Measurements from ENCODE around the gene ZNF500. TPM values are rescaled to one million over a fixed set of nuclear protein-coding genes. Genes with fewer than 3 reads are reported as not detected.

ZNF500 gene
- total and polyA plus RNA-seq, 2 donors (not counting 1 experiment from before 2014, with no cell fraction given), result 3.1 to 7.1 TPM

- H3K36me3 ChIP-seq (ENCODE audit: control insufficient read depth, insufficient read depth, low read length), result peaks cover 40% of the 10 kb centered on the region
- H3K4me1 ChIP-seq (ENCODE audit: control insufficient read depth, extremely low read depth, insufficient read depth, low read length), result peaks cover 7% of the 10 kb centered on the region
- no peak overlapping the region for H3K4me2 ChIP-seq (ENCODE audit: extremely low read depth, insufficient read depth, low read length)
- H3K79me2 ChIP-seq (ENCODE audit: control insufficient read depth, insufficient read depth, low read length), result peaks cover 4% of the 10 kb centered on the region
- no peaks in the 10 kb centered on the region for H3K27me3 ChIP-seq (ENCODE audit: control insufficient read depth, insufficient read depth, low read length)
- TF ChIP-seq, protein P1, sequence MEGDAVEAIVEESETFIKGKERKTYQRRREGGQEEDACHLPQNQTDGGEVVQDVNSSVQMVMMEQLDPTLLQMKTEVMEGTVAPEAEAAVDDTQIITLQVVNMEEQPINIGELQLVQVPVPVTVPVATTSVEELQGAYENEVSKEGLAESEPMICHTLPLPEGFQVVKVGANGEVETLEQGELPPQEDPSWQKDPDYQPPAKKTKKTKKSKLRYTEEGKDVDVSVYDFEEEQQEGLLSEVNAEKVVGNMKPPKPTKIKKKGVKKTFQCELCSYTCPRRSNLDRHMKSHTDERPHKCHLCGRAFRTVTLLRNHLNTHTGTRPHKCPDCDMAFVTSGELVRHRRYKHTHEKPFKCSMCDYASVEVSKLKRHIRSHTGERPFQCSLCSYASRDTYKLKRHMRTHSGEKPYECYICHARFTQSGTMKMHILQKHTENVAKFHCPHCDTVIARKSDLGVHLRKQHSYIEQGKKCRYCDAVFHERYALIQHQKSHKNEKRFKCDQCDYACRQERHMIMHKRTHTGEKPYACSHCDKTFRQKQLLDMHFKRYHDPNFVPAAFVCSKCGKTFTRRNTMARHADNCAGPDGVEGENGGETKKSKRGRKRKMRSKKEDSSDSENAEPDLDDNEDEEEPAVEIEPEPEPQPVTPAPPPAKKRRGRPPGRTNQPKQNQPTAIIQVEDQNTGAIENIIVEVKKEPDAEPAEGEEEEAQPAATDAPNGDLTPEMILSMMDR (conservative IDR thresholded peaks at IDR 0.05 in 1 of 2, IDR thresholded peaks at IDR 0.05 in 1 of 2; ENCODE audit: low read depth in 1 of 2, low read length in 2 of 2), result no peak
- TF ChIP-seq EZH2 (IDR thresholded peaks at IDR 0.05; ENCODE audit: low read length, missing control alignments), result no peak
- H3K27ac ChIP-seq (ENCODE audit: insufficient read depth, low read length), result no peak overlapping the region
- H4K20me1 ChIP-seq (ENCODE audit: control insufficient read depth, extremely low read depth, insufficient read depth, low read length), result no peaks in the 10 kb centered on the region
- no peak for DNase-seq (ENCODE audit: low read depth in 2 of 2)
- no peak overlapping the region for H3K4me3 ChIP-seq (replicated peaks in 1 of 4; ENCODE audit: control extremely low read depth in 1 of 4, insufficient read depth in 1 of 4, low read depth in 3 of 4, low read length in 4 of 4)
- H3K9ac ChIP-seq (ENCODE audit: insufficient read depth, low read length), result no peak overlapping the region
- H2AFZ ChIP-seq (ENCODE audit: low read length), result no peak overlapping the region
- no peaks in the 10 kb centered on the region for H3K9me3 ChIP-seq (ENCODE audit: control insufficient read depth, insufficient read depth, low read depth, low read length)
Measured at GRCh38 chr16:4698321-4699045, 68.5 kb downstream of the ZNF500 start.

Other genes with a start within 250 kb of the ZNF500 start
- 4.9 and 12.2 TPM in 2 replicates for gene CDIP1, start 228.4 kb downstream of the ZNF500 start, total RNA-seq
- 6.3 and 11.7 TPM in 2 replicates for gene CDIP1, start 228.4 kb downstream of the ZNF500 start, polyA plus RNA-seq
- under 0.01 TPM in 2 replicates for gene C16orf96, start 210.8 kb downstream of the ZNF500 start, total RNA-seq
- gene C16orf96, start 210.8 kb downstream of the ZNF500 start, polyA plus RNA-seq, result 0.01 TPM in 1 of 2 replicates, not detected in the other
- gene UBALD1, start 152.3 kb downstream of the ZNF500 start, total RNA-seq, result 3.6 and 4.4 TPM in 2 replicates
- gene UBALD1, start 152.3 kb downstream of the ZNF500 start, polyA plus RNA-seq, result 2.2 and 3.7 TPM in 2 replicates
- 15.9 and 26.1 TPM in 2 replicates for gene MGRN1, start 142.3 kb downstream of the ZNF500 start, total RNA-seq
- gene MGRN1, start 142.3 kb downstream of the ZNF500 start, polyA plus RNA-seq, result 5.4 and 9.6 TPM in 2 replicates
- gene NUDT16L1, start 73.6 kb downstream of the ZNF500 start, total RNA-seq, result 17.2 and 21.5 TPM in 2 replicates
- 14.0 and 19.7 TPM in 2 replicates for gene NUDT16L1, start 73.6 kb downstream of the ZNF500 start, polyA plus RNA-seq
- 26.2 and 26.3 TPM in 2 replicates for gene ANKS3, start 32.9 kb downstream of the ZNF500 start, total RNA-seq
- 8.4 and 11.9 TPM in 2 replicates for gene ANKS3, start 32.9 kb downstream of the ZNF500 start, polyA plus RNA-seq
- 0.26 and 0.50 TPM in 2 replicates for gene DNAAF8, start 32.6 kb downstream of the ZNF500 start, total RNA-seq
- gene DNAAF8, start 32.6 kb downstream of the ZNF500 start, polyA plus RNA-seq, result 0.84 and 0.95 TPM in 2 replicates
- not detected in 2 replicates for gene SEPTIN12, start 21.2 kb upstream of the ZNF500 start, total RNA-seq
- not detected in 2 replicates for gene SEPTIN12, start 21.2 kb upstream of the ZNF500 start, polyA plus RNA-seq
- gene SMIM22, start 28.2 kb upstream of the ZNF500 start, total RNA-seq, result not detected in 2 replicates
- not detected in 2 replicates for gene SMIM22, start 28.2 kb upstream of the ZNF500 start, polyA plus RNA-seq
- 11.6 and 13.0 TPM in 2 replicates for gene ROGDI, start 35.5 kb upstream of the ZNF500 start, total RNA-seq
- gene ROGDI, start 35.5 kb upstream of the ZNF500 start, polyA plus RNA-seq, result 8.6 and 9.2 TPM in 2 replicates
- 39.6 and 40.8 TPM in 2 replicates for gene GLYR1, start 80.1 kb upstream of the ZNF500 start, total RNA-seq
- gene GLYR1, start 80.1 kb upstream of the ZNF500 start, polyA plus RNA-seq, result 28.6 and 42.2 TPM in 2 replicates
- gene UBN1, start 80.3 kb upstream of the ZNF500 start, total RNA-seq, result 19.5 and 21.1 TPM in 2 replicates
- 13.6 and 15.3 TPM in 2 replicates for gene UBN1, start 80.3 kb upstream of the ZNF500 start, polyA plus RNA-seq
- 43.7 and 50.5 TPM in 2 replicates for gene PPL, start 170.0 kb upstream of the ZNF500 start, total RNA-seq
- 3.3 and 5.0 TPM in 2 replicates for gene PPL, start 170.0 kb upstream of the ZNF500 start, polyA plus RNA-seq
- gene SEC14L5, start 191.2 kb upstream of the ZNF500 start, total RNA-seq, result 0.77 and 0.99 TPM in 2 replicates
- 0.05 TPM in 2 replicates for gene SEC14L5, start 191.2 kb upstream of the ZNF500 start, polyA plus RNA-seq